Coronary artery (tissue), 2 donors: Measurements from ENCODE around the gene SSR1.
"Not testable (repeated sequence)": the region's sequence is repeated elsewhere in the genome, so short reads cannot be mapped to it uniquely, and the experiment has no call there.

Experiments
- DNase-seq: peaks from one replicate; pipeline ENCODE4 v3.0.0-alpha.2; 2017; ENCODE audit warnings: low spot score
- H3K27ac ChIP-seq, 2 donors: fragments of 200-600 bp; sonication (generic); one replicate each; pipeline ENCODE4 v1.5.1; 2016 to 2019
- H3K4me3 ChIP-seq: fragments of 200-600 bp; sonication (generic); 2 replicates; pipeline ENCODE4 v1.5.1; 2016; ENCODE audit warnings: mild to moderate bottlenecking, moderate library complexity
- TF ChIP-seq, protein P1 (sequence below): fragments of 200-600 bp; sonication (generic); IDR thresholded peaks from one replicate; pipeline ENCODE4 v1.5.1; 2019; ENCODE audit warnings: antibody characterized with exemption

The SSR1 gene

DNA sequence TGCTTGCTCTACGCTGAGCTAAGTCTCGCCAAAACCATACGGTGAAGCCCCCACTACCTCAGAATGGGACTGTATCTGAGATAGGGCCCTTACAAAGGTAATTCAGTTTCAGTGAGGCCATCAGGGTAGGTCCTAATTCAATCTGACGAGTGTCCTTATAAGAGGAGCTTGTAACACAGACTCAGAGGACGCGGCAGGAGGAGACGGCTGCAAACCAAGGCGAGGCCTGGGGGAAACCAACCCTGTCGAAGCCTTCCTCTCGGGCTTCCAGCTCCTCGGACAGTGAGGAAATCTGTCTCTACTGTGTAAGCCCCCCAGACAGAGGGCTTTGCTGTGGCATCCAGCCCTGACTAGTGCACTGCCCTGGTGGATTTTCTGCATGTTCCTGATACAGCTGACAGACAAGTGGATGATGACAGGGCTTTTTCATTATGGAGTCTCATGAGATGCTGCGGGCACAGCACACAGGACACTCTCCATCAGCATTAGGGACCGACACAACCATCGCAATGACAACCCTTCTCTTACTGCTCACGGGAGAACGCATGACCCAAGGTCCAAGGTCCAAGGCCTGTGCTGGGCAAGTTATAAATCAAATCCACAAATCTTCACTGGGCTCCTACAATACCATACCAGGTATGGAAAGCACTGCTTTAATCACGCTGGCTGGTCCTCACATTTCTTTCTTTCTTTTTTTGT is 48.2 kb downstream of the SSR1 start:
- DNase-seq = no peak
- TF ChIP-seq, protein P1, sequence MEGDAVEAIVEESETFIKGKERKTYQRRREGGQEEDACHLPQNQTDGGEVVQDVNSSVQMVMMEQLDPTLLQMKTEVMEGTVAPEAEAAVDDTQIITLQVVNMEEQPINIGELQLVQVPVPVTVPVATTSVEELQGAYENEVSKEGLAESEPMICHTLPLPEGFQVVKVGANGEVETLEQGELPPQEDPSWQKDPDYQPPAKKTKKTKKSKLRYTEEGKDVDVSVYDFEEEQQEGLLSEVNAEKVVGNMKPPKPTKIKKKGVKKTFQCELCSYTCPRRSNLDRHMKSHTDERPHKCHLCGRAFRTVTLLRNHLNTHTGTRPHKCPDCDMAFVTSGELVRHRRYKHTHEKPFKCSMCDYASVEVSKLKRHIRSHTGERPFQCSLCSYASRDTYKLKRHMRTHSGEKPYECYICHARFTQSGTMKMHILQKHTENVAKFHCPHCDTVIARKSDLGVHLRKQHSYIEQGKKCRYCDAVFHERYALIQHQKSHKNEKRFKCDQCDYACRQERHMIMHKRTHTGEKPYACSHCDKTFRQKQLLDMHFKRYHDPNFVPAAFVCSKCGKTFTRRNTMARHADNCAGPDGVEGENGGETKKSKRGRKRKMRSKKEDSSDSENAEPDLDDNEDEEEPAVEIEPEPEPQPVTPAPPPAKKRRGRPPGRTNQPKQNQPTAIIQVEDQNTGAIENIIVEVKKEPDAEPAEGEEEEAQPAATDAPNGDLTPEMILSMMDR = no peak

DNA sequence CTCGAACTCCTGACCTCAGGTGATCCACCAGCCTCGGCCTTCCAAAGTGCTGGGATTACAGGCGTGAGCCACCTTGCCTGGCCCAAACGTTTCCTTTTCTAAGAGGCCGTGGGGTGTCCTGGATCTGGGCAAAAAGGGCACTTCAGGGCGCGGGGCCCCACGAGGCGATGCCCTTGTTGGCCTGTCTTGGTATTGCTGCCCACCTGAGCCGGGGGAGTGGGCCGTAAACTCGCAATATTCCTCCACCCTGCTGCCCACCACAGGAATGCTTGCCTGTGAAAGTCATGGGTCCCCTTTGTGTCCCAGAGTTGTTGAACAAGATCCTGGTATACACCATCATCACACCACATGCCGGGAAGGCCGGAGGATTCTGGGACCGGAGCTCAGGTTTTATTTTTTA is 49.0 kb downstream of the SSR1 start:
- DNase-seq = no peak
- Histone ChIP-seq H3K4me3 (no peak overlapping the region), H3K27ac (no peak overlapping the region)
- TF ChIP-seq, protein P1 = no peak

More for the DNA sequence above, 48.2 kb downstream of the SSR1 start:
- no peak overlapping the region for H3K4me3 ChIP-seq
- H3K27ac ChIP-seq = no peak overlapping the region

DNA sequence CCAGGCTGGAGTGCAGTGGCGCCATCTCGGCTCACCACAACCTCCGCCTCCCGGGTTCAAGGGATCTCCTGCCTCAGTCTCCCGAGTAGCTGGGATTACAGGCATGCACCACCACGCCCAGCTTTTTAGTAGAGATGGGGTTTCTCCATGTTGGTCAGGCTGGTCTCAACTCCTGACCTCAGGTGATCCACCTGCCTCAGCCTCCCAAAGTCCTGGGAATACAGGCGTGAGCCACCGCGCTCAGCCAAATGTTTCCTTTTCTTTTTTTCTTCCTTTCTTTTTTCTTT is 49.5 kb downstream of the SSR1 start:
- not testable (repeated sequence) for H3K4me3 ChIP-seq, H3K27ac ChIP-seq, DNase-seq

DNA sequence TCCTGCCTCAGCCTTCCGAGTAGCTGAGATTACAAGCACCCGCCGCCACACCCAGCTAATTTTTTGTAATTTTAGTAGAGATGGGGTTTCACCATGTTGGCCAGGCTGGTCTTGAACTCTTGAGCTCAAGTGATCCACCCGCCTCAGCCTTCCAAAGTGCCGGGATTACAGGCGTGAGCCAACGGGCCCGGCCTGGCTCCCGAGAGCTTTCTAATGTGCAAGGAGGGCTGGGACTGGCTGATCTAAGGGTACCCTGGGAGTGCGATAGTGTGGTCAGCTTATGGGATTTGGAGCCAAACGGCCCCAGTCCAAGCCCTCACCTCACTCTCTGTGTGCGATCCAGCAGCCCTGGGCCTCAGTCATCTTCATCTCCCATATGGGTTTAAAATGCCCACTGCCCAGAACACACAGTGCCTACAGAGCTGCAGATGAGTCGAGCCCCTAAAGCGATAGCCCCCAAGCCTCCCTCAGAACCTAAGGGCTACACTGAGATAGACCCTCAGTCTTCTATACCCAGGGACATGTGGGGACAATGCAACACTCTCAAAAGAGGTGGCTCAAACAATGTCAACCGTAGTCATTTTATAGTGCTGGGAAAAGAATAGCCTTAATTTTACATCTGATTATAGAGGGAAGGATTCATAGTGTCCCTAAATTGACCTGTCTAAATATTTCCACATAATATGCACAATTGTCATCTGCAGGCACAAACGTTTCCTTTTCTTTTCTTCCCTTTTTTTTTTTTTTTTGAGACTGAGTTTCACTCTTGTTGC is 50.1 kb downstream of the SSR1 start:
- Histone ChIP-seq H3K4me3 (no peak overlapping the region), H3K27ac (no peak overlapping the region)
- TF ChIP-seq, protein P1 = no peak
- no peak for DNase-seq

DNA sequence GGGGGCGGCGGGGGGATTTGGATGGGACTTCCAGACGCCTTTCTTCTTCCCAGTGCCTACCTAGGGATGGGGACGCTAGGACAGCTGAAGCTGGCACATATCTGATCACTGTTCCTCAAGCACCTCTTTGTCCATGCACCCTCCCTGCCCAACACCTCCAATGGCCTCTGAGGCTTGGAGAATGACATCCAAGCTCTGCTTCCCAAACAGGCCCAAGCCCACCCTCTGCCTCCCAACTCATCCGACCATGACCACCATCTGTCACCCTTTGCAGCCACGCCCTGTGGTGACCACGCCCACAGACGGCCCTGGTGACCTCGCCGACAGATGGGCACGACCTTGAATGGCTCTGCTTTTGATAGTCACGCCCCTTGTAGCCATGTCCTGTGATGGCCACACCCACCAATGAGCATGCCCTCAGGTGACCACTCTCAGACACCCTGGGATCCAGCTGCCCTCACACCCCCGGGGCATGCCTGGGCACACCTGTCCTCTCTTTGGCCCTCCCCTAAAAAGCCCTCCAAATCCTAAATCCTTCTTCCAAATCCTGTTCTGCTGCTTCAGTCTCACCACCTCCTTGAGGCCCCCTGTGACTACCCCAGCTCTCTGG is 51.0 kb downstream of the SSR1 start:
- Histone ChIP-seq H3K4me3 (peak overlapping the region; percentile 83), H3K27ac (peak overlapping the region in 1 of 2 donors; percentile 81)
- DNase-seq = no peak
- TF ChIP-seq, protein P1 = no peak

DNA sequence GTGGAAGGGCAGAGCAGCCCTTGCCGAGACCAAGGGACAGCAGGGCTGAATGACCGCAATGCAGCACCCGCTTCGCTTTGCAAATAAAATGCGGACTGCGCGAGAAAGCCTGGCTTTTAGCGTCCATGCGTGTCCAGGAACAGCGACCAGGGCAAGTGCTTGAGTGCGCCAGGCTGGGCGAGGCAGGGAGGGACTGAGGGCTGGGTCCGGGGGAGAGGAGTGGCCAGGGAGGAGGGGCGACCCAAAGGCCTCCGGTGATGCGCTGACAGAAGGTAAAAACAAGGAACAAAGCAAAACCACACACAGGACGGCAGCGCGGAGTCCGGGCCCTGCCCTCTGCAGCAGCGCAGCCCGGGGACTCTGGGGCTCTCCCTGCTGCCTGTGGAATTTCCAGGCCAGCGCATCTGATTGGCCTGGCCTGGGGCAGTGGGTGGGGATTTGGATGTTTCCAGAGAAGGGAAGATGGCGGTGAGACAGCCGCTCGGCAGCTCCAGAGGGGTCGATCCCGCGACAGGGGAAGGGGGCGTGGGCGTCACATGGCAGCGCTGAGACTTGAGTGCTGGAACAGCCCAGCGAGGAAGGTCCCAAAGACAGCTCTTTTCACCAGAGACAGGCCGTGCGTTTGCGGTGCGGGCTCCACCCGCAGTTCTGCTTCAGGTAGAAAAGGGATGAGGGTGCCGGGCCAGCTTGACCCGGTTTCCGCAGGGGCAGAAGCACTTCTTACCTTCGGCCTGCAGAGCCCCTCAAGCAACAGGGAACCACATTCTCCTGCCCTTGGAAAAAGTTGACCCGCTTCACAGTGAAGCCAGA is 51.8 kb downstream of the SSR1 start:
- peak overlapping the region; percentile 83 for H3K4me3 ChIP-seq
- TF ChIP-seq, protein P1 = no peak
- H3K27ac ChIP-seq = peak overlapping the region; percentile 1 to 81
- DNase-seq = peak; percentile 88
